ENCODE measurements around the gene FUZ.

- TF ChIP-seq SUZ12 (IDR thresholded peaks at IDR 0.05; ENCODE audit: extremely low read depth, insufficient read depth, insufficient read length): no peak
- no peak for TF ChIP-seq ZNF274 (IDR thresholded peaks at IDR 0.05; ENCODE audit: low read depth, low read length)
These were observed 13.9 kb upstream of the FUZ start for GRCh38 chr19:49827034-49827433.
